GM21825 (cell line): Measurements from ENCODE around the gene NPC1.

Source experiments
- ATAC-seq: cut with Tn5 transposase; IDR thresholded peaks from one replicate; pipeline ENCODE4 v1.9.1; 2021; ENCODE audit warnings: mild to moderate bottlenecking, moderate library complexity; ENCODE audit not compliant: unreplicated experiment

Gene NPC1

DNA sequence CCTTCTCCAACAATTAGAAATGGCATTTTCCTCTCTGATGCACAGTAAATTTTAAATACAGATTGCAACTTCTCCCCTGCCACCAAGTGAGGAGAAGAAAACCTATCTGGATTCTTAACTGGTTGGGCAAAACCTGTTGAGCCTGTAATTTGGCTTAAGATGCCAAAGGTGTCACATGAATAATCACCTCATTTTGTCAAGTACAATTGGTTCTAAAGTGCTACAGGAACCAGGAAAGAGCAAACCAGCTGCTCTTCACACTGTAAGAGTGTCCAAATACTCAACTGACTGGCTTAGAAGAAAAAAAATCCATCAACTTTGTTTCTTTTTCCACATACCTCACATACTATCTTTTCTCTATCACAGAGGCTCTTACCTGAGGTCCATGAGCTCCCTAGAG, 35.4 kb downstream of the NPC1 start:
- no peak for ATAC-seq

DNA sequence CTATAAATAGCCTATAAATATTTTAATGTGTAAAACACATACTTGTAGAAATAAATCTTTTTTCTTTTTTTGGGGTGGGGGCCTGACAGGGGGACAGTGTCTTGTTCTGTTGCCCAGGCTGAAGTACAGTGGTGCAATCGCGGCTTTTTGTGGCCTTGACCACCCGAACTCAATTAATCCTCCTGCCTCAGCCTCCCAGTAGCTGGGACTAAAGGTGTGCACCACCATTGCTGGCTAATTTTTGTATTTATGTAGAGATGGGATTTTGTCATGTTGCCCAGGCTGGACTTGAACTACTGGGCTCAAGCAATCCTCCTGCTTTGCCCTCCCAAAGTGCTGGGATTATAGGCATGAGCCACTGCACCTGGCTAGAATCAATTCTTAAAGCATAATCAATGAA, 37.6 kb downstream of the NPC1 start:
- ATAC-seq: no peak

DNA sequence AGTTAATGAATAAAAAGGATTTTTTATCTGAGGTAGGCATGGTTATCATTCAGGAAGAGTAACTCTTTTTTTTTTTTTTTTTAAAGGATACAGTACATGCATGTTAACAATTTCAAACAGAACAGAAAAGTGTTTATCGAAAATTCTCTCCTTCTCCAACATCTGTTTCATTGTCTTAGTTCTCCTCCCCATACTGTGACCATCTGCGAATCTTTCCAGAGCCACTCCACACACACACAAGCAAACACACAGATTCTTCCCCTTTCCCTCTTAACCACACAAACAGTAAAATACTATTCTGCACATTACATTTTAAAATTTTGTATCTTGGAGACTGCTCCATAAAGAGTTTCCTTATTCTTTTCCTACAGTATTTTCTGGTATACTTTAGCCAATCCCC, 38.0 kb downstream of the NPC1 start:
- ATAC-seq: no peak

DNA sequence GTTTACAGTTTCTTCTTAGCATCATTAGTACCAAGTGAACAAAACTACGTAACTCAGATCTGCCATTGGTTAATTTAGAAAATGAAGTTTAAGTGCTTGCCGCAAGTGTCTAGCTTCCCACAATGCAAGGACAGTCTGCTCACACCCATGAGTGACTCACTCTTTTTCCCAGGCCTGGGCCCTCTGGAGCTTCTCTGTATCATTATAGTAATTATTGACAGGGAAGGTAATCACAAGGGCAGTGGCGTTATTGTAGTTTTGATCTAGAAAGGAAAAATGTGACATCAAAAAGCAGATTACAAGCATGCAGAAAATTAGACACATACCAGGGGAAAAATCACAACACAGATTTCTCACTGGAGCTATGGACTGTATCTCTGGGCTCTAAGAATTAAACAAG, 38.5 kb downstream of the NPC1 start:
- no peak for ATAC-seq

DNA sequence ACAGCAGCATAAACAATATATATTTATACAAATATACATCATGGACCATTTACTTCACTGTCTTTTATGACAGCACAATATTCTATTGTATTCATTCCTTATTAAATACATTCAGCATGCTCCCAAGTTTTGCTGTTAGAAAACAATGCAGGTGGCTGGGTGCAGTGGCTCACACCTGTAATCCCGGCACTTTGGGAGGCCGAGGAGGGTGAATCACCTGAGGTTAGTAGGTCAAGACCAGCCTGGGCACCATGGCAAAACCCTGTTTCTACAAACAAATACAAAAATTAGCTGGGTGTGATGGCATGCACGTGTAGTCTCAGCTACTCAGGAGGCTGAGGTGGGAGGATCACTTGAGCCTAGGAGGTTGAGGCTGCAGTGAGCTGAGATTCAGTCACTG, 39.0 kb downstream of the NPC1 start:
- ATAC-seq: no peak

DNA sequence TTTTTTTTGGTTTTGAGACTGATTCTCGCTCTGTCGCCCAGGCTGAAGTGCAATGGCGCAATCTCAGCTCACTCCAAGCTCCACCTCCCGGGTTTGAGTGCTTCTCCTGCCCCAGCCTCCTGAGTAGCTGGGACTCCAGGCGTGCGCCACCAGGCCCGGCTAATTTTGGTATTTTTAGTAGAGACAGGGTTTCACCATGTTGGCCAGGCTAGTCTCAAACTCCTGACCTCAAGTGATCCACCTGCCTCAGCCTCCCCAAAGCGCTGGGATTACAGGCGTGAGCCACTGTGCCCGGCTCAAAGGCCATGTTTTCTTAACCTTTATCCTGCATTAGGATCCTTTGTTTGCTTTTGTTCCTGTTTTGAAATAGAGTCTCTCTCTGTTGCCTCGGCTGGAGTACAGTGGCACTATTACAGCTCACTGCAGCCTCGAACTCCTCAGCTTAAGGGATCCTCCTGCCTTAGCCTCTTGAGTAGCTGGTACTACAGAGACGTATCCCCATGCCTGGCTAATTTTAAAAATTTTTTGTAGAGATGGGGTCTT, 41.0 kb downstream of the NPC1 start:
- ATAC-seq: no peak

DNA sequence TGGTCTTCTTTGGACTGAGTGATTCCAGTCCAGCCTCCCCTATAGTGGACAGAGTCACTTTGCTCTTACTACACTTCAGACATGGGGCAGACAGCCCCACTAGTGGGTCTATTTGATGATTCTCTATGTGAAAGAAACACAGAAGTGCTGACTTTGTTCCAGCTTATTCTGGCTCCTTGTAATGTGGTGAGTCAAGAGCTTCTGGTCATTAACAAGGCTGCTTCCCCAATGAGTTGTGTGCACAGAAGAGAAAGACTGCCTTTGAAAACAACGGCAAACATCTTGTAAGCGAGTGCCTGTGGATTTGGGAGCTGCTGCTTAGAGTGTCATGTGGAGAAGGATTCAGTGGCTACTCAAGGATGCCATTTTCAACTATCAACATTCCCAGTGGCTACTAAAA, 43.8 kb downstream of the NPC1 start:
- no peak for ATAC-seq

DNA sequence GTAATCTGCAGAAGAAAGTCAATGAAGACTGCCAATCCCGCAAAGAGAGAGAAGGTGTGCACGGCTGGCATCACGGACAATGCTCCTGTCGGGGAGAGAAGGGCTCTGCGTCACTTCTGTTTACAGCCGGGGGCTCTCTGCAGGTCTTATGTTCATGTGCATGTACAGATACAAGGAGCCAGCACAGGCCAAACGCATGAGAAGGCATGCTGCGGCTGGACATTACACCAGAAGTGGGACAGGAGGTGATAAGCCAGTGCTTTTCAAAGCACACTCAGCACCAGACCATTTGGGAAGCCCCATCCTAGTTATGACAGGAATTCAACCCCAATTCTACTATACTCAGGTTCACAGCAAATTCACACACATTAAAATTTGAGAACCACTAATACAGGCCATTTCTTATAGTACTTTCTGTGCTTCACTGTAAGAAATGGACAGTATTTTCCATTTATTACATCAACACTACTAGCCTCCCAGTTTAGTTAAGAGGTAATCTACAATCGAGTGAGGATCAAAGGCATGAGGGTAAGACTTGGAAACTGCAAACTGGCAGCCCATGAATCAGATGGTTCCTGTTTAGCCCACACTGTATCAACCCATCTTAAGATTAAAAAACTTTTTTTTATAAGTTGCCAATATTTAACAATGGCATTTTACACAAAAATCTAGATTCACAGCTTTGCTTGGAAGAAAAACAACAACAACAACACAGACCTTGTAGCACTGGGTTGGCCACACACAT, 44.8 kb downstream of the NPC1 start:
- no peak for ATAC-seq

DNA sequence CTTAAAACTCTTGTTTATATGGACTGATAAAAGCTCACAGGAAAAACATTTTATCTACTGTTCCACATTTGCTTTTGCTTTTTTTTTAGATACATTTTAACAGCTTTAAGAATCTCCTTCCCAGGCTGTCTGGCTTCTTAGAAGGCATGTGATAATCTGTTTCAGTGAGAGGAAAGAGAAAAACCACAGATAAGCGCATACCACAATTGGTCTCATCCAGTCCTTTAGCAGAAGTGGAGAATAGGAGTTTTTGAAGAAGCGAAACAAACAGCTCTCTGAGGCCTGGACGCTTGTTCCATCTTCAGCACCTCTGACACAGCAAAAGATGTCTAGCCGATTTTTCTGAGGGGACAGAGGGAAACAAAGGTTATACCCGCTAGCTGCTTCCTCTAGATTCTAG, 45.4 kb downstream of the NPC1 start:
- peak; percentile 71 for ATAC-seq

DNA sequence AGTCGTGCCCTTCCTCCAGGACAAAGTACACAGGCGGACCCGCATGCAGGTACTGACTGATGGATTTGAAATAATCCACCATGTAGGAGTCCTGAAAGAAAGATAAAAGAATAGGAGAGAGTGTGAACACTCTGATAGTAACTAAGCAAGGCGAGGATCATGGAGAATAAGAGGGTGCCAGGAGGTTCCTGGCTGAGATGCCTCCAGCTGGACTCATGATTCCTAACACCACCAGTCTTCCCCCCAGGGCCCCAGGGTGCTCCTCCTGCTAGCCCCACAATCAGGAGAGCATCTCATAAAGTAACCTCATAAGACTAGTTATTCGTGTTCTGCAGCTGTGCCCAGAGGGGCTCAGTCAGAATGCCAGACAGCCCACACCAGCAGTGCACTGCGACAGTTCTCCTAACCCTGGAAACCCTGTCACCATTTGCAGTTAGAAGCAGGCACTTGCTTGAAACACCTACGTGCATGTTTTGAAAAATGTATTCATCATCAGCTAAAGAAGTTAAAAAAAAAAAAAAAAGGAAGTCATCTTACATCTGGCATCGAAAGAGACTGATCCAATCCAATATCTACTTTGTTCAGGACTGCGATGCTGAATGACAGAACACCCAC, 46.3 kb downstream of the NPC1 start:
- ATAC-seq: no peak

DNA sequence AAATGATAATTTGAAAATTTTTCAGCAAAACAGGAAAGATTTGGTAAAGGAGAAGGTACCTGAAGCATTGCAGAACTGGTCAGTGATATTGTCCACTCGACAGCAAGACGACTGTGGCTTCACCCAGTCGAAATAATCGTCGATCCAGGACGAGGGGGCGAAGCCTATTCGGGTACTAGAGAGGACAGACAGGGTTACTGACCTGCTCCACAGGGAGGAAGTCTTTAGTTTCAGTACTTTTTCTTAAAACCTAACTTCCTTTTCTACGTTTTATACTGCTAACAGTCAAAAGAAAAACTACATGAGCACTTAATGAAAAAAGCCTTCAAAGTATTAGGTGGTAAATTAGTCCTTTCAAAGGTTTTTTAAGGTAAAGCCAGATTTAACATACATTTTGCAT, 47.0 kb downstream of the NPC1 start:
- no peak for ATAC-seq

DNA sequence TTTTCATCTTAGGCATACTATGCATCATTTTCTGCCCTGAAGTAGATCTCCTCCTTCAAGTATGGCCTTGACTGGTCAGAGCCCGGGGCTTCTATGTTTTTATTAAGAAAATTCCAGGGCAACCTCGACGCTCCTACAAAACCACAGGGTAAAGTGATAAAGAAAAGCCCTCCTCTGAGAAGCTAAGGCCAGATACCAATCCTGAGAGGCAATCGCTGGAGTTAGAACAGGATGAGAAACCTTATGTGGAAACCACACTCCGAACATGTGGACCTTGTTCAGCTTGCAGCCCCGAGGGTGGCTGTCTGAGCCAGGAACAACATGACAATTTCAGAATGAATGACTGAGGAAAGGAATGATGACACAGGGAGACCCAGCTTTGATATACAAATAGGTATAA, 47.4 kb downstream of the NPC1 start:
- no peak for ATAC-seq

DNA sequence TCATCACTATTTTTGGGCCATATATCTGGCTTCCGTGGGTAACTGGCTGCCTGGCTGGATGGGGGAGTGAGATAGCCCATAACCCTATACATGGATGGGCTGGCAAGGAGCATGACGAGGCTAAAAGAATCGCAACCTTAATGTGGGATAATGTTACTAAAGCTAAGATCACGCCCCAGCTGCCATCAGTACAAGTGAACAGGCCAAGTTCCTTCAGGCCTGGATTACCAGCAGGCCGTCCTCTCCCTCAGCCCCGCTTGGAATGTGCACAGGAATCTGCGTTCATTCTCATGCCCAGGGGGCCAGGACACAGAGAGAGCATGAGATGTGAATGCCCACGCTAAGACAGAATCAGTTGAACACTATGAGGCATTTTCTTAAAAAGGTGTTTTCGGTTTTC, 48.3 kb downstream of the NPC1 start:
- no peak for ATAC-seq

DNA sequence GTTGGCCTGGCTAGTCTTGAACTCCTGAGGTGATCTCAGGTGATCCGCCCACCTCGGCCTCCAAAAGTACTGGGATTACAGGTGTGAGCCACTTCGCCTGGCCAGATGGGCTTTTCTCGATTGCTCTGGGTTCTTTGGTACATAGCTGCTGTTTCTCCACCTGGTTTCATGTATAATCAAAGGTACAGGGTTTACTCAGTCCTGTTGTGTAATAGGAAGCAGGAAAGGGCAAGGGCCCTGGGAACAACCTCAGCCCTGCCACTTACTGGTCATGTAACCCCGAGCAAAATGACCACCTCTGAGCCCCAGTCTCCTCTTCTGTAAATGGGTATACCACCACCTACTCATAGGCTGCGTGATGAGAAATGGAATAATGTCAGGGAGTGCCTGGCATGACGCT, 49.0 kb downstream of the NPC1 start:
- ATAC-seq: no peak

DNA sequence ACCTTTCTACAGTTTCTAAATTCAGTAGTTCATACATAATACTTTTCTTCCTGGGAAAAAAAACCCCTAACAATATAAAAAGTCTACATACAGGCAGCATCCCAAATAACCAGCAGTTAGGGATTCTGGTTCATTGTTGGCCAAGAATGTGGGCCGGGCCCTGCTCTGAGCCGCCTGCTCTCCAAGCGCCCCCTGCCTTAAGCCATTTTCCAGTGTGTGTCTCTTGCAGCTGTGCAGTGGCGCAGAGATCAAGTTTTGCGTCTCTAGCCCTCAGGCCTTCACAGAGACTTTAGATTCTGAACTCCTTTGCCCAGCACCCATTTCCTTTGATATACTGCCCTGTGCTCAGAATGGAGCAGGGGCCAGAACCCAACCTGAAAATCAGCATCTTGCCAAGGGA, 50.1 kb downstream of the NPC1 start:
- ATAC-seq: no peak

DNA sequence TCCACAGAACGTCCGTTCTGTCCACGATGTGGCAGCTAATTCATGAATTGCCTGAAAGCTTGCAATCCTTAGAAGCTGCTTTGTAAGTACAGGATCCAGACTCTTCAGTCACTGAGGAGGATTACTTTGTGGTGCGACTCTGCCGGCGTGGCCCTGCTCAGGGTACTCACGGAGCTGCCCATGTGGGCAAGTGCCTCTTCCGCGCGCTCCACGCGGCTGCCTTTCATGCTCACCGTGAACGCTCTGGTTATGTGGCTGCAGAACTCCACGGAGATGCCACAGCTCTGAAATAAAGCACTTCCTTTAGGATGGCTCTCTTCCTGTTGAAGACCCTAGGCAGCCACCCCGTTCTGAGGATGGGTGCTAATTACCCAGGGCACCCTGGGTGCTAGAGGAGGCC, 52.0 kb downstream of the NPC1 start:
- no peak for ATAC-seq

DNA sequence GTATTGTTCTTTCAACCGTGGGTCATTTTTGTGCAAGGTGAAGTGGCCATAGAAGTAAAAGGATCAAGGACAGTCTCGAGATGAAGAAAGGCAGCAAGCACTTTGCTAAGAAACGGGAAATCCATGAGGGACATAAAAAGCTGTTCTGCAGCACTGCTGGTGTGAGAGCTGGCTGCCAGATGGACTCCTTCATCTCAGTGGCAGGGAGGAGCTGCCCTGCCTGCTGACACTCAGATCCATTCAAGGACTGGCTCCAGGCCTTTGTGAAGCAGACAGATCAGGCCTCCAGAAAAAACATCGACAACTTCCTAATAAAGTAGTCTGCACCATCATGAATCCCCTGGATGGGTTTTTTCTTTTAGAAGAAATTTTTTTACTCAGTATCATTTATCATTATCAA, 53.5 kb downstream of the NPC1 start:
- no peak for ATAC-seq

DNA sequence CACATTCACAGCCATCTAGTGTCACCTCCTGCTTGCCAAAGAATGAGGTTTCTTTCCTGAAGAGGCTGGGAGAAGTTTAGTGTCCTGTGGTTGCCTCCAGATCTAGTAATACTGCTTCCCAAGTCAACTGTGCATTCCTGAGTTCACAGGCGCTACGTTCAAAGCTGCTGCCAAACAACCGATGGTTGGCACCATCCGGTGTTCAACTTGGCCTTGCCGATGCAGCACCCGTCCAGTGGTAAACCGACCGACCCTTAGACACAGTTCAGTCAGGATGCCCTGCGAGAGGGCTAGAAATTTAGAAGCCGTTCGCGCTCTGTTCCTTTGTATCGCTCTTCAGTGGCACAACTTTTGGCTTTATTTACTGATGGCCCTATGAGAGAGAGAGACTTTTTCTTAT, 54.4 kb downstream of the NPC1 start:
- ATAC-seq: no peak

DNA sequence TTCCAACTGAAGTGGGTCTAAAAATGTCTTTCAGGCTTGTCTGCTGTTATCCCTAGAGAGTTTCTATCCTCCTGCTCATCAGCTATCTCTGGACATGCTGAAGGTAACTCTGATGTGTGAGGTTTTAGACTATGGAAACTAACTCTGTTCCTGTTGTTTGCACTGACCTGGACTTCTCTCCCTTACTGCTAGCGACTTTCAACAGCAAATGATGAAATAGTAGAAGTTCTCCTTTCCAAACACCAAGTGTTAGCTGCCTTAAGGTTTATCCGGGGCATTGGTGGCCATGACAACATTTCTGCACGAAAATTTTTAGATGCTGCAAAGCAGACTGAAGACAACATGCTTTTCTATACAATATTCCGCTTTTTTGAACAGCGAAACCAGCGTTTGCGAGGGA, 56.1 kb downstream of the NPC1 start:
- ATAC-seq: no peak

DNA sequence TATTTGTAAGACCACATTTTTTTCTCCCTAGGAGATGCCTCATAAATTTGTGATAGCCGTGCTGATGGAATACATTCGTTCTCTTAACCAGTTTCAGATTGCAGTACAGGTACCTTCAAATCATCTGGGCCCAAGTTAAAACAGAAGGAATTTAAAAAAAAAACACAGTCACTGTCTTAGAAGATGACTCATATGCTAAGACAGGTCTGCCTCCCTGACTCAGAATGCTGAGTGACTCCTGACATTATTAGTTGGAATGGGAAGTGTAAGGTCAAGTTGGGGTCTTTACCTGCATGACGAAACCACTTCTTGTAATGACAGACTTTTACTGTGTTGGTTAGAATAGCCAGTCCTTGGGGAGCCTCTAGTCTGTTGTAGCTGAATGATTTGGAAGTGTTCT, 56.7 kb downstream of the NPC1 start:
- no peak for ATAC-seq

DNA sequence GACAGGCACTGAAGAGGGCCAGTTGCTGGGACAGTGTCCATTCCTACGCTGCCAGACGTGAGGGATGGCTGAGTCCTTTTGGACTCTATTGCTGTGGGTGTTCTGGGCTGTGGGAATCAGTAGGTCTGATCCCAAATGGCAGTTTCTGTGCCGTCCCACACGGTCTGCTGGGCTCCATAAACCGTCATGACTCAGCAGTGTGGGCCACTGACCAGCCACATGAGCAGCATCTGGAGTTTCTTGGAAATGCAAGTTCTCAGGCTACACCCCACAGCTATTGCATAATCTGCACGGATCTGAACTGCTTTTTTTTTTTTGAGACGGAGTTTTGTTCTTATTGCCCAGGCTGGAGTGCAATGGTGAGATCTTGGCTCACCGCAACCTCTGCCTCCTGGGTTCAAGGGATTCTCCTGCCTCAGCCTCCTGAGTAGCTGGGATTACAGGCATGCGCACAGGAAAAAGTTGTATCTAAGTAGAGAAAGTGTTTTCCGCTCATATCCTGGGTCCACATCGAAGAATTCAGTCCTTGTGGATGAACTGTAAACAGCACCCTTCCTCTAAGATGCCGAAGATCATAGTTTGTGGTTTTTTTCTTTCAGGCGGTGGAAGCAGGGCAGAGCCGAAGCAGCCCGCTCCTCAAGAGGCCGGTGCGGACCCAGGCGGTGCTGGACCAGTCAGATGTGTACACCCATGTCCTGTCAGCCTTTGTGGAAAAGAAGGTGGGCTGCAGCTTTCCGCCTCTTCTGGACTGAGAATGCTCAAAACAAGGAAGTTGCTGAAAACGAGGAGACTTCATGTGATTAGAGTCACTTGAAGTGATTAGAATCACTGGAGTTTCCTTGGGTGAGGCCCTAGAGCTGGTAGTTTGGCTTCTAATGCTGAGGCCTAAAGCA, 57.5 kb downstream of the NPC1 start:
- no peak for ATAC-seq
